Rectal smooth muscle tissue (tissue), 1 donor: ENCODE data around the gene CHGA.

Experiments
- H3K27ac ChIP-seq: one replicate; pipeline ENCODE4 v1.7.0; 2013; ENCODE audit warnings: low read depth, low read length, inconsistent platforms
- H3K27me3 ChIP-seq: one replicate; pipeline ENCODE4 v1.7.0; 2013; ENCODE audit warnings: low read length; ENCODE audit not compliant: control insufficient read depth, insufficient read depth
- H3K36me3 ChIP-seq: one replicate; pipeline ENCODE4 v1.7.0; 2013; ENCODE audit warnings: low read length; ENCODE audit not compliant: control insufficient read depth, insufficient read depth
- H3K4me1 ChIP-seq: one replicate; pipeline ENCODE4 v1.7.0; 2013; ENCODE audit warnings: low read length; ENCODE audit not compliant: control insufficient read depth, insufficient read depth
- H3K4me3 ChIP-seq: one replicate; pipeline ENCODE4 v1.7.0; 2013; ENCODE audit warnings: low read length
- H3K9ac ChIP-seq: one replicate; pipeline ENCODE4 v1.7.0; 2013; ENCODE audit warnings: low read length

CHGA gene

GRCh38 chr14:92976268-92976667 lies 53.3 kb downstream of the CHGA start:
- Histone ChIP-seq H3K27me3 (no peaks in the 10 kb centered on the region), H3K4me3 (no peak overlapping the region), H3K4me1 (peaks cover 16% of the 10 kb centered on the region), H3K9ac (no peak overlapping the region), H3K27ac (no peak overlapping the region), H3K36me3 (peaks cover 8% of the 10 kb centered on the region)

- no peak overlapping the region for H3K9ac ChIP-seq
- H3K36me3 ChIP-seq: peaks cover 7% of the 10 kb centered on the region
- H3K27ac ChIP-seq: no peak overlapping the region
- H3K27me3 ChIP-seq: no peaks in the 10 kb centered on the region
- peaks cover 12% of the 10 kb centered on the region for H3K4me1 ChIP-seq
- no peak overlapping the region for H3K4me3 ChIP-seq
These were observed 55.5 kb downstream of the CHGA start for GRCh38 chr14:92978229-92979021.

- Histone ChIP-seq H3K36me3 (peaks cover 7% of the 10 kb centered on the region), H3K27ac (no peak overlapping the region), H3K9ac (no peak overlapping the region), H3K27me3 (no peaks in the 10 kb centered on the region), H3K4me1 (peaks cover 11% of the 10 kb centered on the region), H3K4me3 (no peak overlapping the region)
These were observed 57.9 kb downstream of the CHGA start for GRCh38 chr14:92980866-92981265.

- Histone ChIP-seq H3K36me3 (peaks cover 4% of the 10 kb centered on the region), H3K27ac (no peak overlapping the region), H3K4me3 (no peak overlapping the region), H3K9ac (no peak overlapping the region), H3K4me1 (peaks cover 18% of the 10 kb centered on the region), H3K27me3 (no peaks in the 10 kb centered on the region)
These were observed 58.8 kb downstream of the CHGA start for GRCh38 chr14:92981726-92982125.

GRCh38 chr14:92982956-92983355 lies 60.0 kb downstream of the CHGA start:
- peak overlapping the region; percentile 50 for H3K27ac ChIP-seq

GRCh38 chr14:92984082-92984788 lies 61.3 kb downstream of the CHGA start:
- H3K4me1 ChIP-seq: peaks cover 25% of the 10 kb centered on the region
- no peak overlapping the region for H3K4me3 ChIP-seq
- peaks cover 4% of the 10 kb centered on the region for H3K36me3 ChIP-seq
- H3K27me3 ChIP-seq: no peaks in the 10 kb centered on the region
- H3K27ac ChIP-seq: no peak overlapping the region
- H3K9ac ChIP-seq: no peak overlapping the region

More at GRCh38 chr14:92982956-92983355, 60.0 kb downstream of the CHGA start:
- H3K4me1 ChIP-seq: peaks cover 25% of the 10 kb centered on the region
- no peak overlapping the region for H3K4me3 ChIP-seq
- H3K9ac ChIP-seq: no peak overlapping the region
- peaks cover 4% of the 10 kb centered on the region for H3K36me3 ChIP-seq
- H3K27me3 ChIP-seq: no peaks in the 10 kb centered on the region
